ENCODE results near the gene LHX3.

- no peak for TF ChIP-seq SUZ12 (IDR thresholded peaks at IDR 0.05; ENCODE audit: low read length)
- TF ChIP-seq MAX (IDR thresholded peaks at IDR 0.05) = no peak
- no peak for TF ChIP-seq RFX5 (IDR thresholded peaks at IDR 0.05; ENCODE audit: borderline replicate concordance, low read depth, low read length)
These were observed 14.7 kb downstream of the LHX3 start for GRCh38 chr9:136190237-136190601.

Measured in H1 (cell line).